GM12864 (cell line): ENCODE measurements around the gene TKT.

Source experiments
- DNase-seq: peaks from one replicate; pipeline ENCODE4 v3.0.0-alpha.2; 2011; ENCODE audit warnings: low read depth
- H3K4me3 ChIP-seq: 2 replicates; pipeline ENCODE4 v1.5.1; 2011; ENCODE audit warnings: mild to moderate bottlenecking, low read depth, low read length, control low read depth
- CTCF ChIP-seq: IDR thresholded peaks from 2 replicates; pipeline ENCODE4 v1.5.1; 2011; ENCODE audit warnings: low read depth, mild to moderate bottlenecking, moderate library complexity, low read length, control low read depth, inconsistent platforms; ENCODE audit errors: missing control alignments

The TKT gene

DNA sequence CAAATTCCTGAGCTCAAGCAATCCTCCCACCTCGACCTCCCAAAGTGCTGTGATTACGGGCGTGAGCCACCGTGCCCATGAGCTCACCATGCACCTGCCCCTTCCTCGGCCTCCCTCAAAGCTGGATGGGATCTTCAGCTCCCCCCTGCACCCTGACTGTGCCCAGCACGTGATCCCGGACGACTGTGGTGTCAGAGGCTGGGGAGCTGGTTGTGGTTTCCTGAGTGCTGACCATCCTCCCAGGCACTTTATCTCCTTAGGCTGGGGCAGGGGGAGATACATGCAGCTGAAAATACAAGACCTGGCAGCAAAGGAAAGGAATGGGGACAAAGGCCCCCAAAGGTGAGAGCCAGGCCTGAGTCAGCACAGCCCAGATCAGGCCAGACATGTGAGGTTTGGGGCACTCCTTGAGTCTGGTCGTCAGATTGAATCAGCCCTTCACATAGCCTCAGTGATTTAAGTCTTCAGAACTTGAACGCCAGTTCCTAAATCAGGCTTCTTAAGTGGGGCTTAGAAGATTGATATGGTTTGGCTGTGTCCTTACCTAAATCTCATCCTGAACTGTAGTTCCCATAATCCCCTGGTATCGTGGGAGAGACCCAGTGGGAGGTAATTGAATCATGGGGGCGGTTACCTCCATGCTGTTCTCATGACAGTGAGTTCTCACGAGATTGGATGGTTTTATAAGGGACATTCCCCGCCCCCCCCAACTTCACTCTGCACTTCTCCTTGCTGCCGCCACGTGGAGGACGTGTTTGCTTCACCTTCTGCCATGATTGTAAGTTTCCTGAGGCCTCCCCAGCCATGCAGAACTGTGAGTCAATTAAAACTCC lies 59.0 kb downstream of the TKT start:
- DNase-seq = peak; percentile 87
- peak; percentile 32 for TF ChIP-seq CTCF
- H3K4me3 ChIP-seq = peak overlapping the region; percentile 30; the same call in 1 of the 2 replicates

GRCh38 chr3:53195602-53196574 lies 59.9 kb downstream of the TKT start:
- peak; percentile 97 for TF ChIP-seq CTCF
- H3K4me3 ChIP-seq = no peak overlapping the region; the same call in 1 of the 2 replicates
- DNase-seq = no peak

DNA sequence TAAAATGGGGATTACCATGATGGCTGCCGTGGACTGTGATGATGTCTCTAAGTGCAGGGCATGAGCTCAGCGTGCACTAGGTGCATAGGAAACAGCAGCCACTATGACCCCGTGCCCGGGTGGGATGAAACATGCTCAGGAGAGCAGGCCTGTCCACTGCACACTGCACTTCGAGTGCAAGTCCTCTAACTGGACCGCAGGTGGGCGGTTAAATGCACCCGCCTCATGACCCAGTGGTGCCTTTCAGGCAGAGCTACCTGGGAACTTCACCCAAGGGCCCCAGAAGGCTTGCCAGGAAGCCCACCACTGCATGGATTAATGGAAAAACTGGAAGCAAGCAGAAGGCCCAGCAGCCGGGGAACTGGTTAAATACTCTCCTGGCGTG lies 60.8 kb downstream of the TKT start:
- H3K4me3 ChIP-seq = no peak overlapping the region
- DNase-seq = no peak
- no peak for TF ChIP-seq CTCF

- TF ChIP-seq CTCF = no peak
- DNase-seq = no peak
- H3K4me3 ChIP-seq = no peak overlapping the region
Measured at GRCh38 chr3:53194210-53195065, 61.4 kb downstream of the TKT start.

DNA sequence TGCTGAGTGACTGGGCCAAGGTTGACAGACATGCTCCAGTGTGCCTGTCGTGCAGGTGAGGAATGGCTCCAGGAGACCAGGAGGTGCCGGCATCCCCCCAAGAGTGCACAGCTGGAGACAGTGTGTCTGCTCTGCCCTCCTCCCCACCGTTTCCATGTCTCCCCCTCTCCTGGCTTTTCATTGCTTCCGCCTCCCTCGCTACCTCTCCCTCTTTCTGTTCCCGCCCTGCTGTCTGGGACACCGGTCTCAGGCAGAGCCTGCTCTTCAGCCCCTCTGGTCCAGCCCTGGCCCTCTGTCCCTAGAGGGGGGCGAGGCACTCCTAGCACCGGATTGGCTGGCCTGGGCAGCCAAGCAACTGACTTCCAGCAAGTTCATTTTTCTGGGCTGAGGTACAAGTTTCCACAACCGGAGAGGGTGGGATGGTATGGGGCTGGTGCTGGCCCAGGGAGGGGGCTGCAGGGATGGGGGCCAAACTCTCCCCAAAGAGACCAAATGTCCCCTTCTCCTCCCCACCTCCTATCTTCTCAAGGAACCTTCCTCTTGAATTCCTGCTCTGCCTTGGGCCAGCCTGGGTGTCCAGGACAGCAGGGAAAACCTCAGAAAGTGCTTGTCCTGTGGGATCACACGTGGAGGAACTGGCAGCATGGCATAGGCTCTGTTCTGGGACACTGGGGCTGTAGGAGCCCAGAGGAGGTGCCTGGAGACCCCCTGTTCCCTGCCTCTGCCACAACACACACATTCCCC lies 62.2 kb downstream of the TKT start:
- no peak for DNase-seq
- no peak overlapping the region for H3K4me3 ChIP-seq
- no peak for TF ChIP-seq CTCF

GRCh38 chr3:53192608-53193007 lies 63.2 kb downstream of the TKT start:
- peak; percentile 80 for DNase-seq
- H3K4me3 ChIP-seq = no peak overlapping the region
- TF ChIP-seq CTCF = no peak
